GM10266 (cell line): ENCODE data around the gene NBEAL2.
"Not testable (repeated sequence)": the region's sequence is repeated elsewhere in the genome, so short reads cannot be mapped to it uniquely, and the experiment has no call there.

ENCODE experiments used
- DNase-seq: peaks from one replicate; pipeline ENCODE4 v3.0.0; 2012; ENCODE audit errors: extremely low spot score
- TF ChIP-seq, protein P1 (sequence below): IDR thresholded peaks from 2 replicates; pipeline ENCODE4 v1.5.1; 2012; ENCODE audit warnings: mild to moderate bottlenecking, low read depth; ENCODE audit not compliant: control insufficient read depth, insufficient read depth; ENCODE audit errors: missing control alignments

The NBEAL2 gene

GRCh38 chr3:47028146-47028545 is 48.7 kb downstream of the NBEAL2 start:
- TF ChIP-seq, protein P1, sequence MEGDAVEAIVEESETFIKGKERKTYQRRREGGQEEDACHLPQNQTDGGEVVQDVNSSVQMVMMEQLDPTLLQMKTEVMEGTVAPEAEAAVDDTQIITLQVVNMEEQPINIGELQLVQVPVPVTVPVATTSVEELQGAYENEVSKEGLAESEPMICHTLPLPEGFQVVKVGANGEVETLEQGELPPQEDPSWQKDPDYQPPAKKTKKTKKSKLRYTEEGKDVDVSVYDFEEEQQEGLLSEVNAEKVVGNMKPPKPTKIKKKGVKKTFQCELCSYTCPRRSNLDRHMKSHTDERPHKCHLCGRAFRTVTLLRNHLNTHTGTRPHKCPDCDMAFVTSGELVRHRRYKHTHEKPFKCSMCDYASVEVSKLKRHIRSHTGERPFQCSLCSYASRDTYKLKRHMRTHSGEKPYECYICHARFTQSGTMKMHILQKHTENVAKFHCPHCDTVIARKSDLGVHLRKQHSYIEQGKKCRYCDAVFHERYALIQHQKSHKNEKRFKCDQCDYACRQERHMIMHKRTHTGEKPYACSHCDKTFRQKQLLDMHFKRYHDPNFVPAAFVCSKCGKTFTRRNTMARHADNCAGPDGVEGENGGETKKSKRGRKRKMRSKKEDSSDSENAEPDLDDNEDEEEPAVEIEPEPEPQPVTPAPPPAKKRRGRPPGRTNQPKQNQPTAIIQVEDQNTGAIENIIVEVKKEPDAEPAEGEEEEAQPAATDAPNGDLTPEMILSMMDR: no peak
- no peak for DNase-seq

DNA sequence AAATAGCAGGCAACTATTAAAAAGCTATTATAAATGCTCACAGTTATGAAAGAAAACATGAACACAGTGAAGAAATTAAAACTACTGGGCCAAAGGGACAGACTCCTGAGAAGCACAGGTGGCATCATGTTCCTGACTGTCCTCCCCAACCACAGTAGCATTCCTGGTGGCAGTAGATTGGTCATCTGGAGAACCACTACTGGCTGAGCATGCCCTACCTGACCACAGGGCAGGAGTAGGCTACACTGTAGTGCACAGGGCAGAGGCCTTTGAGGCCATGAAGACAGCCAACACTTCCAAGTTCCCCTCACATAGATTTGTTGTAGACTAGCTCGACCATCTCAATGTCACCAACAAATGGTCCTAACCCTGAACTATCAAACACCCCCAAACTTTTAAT is 49.2 kb downstream of the NBEAL2 start:
- no peak for DNase-seq
- TF ChIP-seq, protein P1: no peak

GRCh38 chr3:47031041-47031440 is 51.6 kb downstream of the NBEAL2 start:
- not testable (repeated sequence) for DNase-seq

DNA sequence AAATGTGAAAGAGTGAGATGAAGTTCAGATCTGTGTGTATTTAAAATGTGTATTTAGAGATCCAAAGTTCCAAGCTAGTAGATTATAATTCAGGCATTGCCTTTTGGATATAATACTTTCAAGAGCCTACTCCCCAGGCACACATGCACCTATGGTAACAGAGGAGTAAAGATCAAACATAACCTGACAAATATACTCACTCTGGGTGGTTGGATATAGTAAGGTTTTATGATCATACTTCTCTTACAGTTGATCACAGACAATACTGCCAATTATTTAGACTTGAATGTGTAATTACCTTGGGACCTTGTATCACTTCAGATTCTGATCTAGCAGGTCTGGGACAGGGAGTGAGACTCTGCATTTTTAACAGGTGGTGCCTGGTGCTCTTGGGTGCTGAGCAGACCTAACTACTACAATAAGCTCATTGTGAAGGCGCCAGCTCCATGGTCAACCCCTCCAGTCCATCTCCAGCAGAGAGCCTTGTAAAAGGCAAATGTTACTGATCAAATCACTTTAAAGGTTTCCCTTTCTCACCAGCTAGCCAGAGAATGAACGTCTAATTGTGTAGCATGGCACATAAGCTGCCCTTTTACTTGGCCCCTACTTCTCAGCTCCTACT is 55.5 kb downstream of the NBEAL2 start:
- TF ChIP-seq, protein P1: no peak
- no peak for DNase-seq

GRCh38 chr3:47035645-47036044 is 56.2 kb downstream of the NBEAL2 start:
- TF ChIP-seq, protein P1: no peak
- no peak for DNase-seq

GRCh38 chr3:47036145-47036544 is 56.7 kb downstream of the NBEAL2 start:
- DNase-seq: no peak
- TF ChIP-seq, protein P1: no peak

DNA sequence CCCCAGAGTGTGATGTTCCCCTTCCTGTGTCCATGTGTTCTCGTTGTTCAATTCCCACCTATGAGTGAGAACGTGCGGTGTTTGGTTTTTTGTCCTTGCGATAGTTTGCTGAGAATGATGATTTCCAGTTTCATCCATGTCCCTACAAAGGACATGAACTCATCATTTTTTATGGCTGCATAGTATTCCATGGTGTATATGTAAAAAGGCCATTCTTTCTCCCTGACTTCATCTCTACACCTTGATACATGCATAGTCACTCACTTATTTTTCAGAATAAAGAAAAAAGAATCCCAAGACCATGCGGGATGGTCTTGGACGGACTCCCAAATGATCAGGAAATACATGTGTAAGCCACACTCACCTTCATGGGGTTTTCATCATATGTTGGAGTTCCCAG is 57.8 kb downstream of the NBEAL2 start:
- not testable (repeated sequence) for DNase-seq

DNA sequence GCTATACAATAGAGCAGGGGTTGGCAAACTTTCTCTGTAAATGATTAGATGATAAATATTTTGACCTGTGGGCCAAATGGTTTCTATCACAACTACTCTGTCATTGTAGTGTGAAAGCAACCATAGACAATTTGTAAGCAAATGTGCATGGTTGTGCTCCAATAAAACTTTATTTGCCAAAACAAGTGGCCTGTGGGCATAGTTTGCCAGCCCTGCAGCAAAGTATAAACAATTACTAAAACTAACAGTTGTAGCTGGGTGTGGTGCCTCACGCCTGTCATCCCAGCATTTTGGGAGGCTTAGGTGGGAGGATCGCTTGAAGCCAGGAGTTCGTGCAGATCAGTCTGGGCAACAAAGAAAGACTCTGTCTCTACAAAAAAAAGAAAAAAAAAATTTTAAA is 61.6 kb downstream of the NBEAL2 start:
- TF ChIP-seq, protein P1: no peak
- no peak for DNase-seq
